NCI-H345 (cell line): Measurements from ENCODE around the gene CDK19.
"Not testable (repeated sequence)": the region's sequence is repeated elsewhere in the genome, so short reads cannot be mapped to it uniquely, and the experiment has no call there.

Source experiments
- DNase-seq: peaks from one replicate; lab custom pipeline; 2025; lab: John Stamatoyannopoulos, UW

Gene CDK19

GRCh38 chr6:110813338-110814101, 1.7 kb downstream of the CDK19 start:
- no peak for DNase-seq

- no peak for DNase-seq
These were observed 2.5 kb downstream of the CDK19 start for GRCh38 chr6:110812719-110813118.

GRCh38 chr6:110810896-110811586, 4.2 kb downstream of the CDK19 start:
- no peak for DNase-seq

- DNase-seq = no peak
These were observed 5.5 kb downstream of the CDK19 start for GRCh38 chr6:110809792-110810191.

- not testable (repeated sequence) for DNase-seq
These were observed 13.1 kb downstream of the CDK19 start for GRCh38 chr6:110802175-110802574.

GRCh38 chr6:110800839-110801196, 14.5 kb downstream of the CDK19 start:
- DNase-seq = no peak

GRCh38 chr6:110800196-110800838, 15.0 kb downstream of the CDK19 start:
- no peak for DNase-seq

- DNase-seq = no peak
These were observed 15.6 kb downstream of the CDK19 start for GRCh38 chr6:110799655-110800054.

- no peak for DNase-seq
These were observed 16.1 kb downstream of the CDK19 start for GRCh38 chr6:110799189-110799588.

GRCh38 chr6:110795271-110795670, 20.0 kb downstream of the CDK19 start:
- no peak for DNase-seq

- no peak for DNase-seq
These were observed 28.6 kb downstream of the CDK19 start for GRCh38 chr6:110786696-110787095.

- no peak for DNase-seq
These were observed 29.0 kb downstream of the CDK19 start for GRCh38 chr6:110786271-110786670.

- DNase-seq = no peak
These were observed 30.7 kb downstream of the CDK19 start for GRCh38 chr6:110784610-110784979.

- DNase-seq = no peak
These were observed 33.6 kb downstream of the CDK19 start for GRCh38 chr6:110781522-110782214.

- no peak for DNase-seq
These were observed 36.9 kb downstream of the CDK19 start for GRCh38 chr6:110778333-110778732.

GRCh38 chr6:110777636-110778035, 37.6 kb downstream of the CDK19 start:
- no peak for DNase-seq

GRCh38 chr6:110776413-110776812, 38.9 kb downstream of the CDK19 start:
- no peak for DNase-seq

- DNase-seq = no peak
These were observed 45.3 kb downstream of the CDK19 start for GRCh38 chr6:110769923-110770322.

- DNase-seq = no peak
These were observed 47.2 kb downstream of the CDK19 start for GRCh38 chr6:110768057-110768456.

GRCh38 chr6:110761371-110761770, 53.9 kb downstream of the CDK19 start:
- DNase-seq = no peak

- DNase-seq = no peak
These were observed 54.7 kb downstream of the CDK19 start for GRCh38 chr6:110760589-110760988.

- not testable (repeated sequence) for DNase-seq
These were observed 55.2 kb downstream of the CDK19 start for GRCh38 chr6:110760098-110760497.

GRCh38 chr6:110757926-110758325, 57.3 kb downstream of the CDK19 start:
- DNase-seq = no peak
